C4-2B (cell line): Measurements from ENCODE around the gene MDK.

ENCODE experiments used
- H3K27ac ChIP-seq: fragments of 450-650 bp; 2 replicates; pipeline ENCODE4 v1.5.1; 2017
- ZFX ChIP-seq: fragments of 450-650 bp; IDR thresholded peaks from 2 replicates; pipeline ENCODE4 v1.6.1; 2017
- TF ChIP-seq, protein P1 (sequence below): fragments of 450-650 bp; conservative IDR thresholded peaks from 2 replicates; pipeline ENCODE4 v1.5.1; 2017; ENCODE audit warnings: mild to moderate bottlenecking

MDK gene

GRCh38 chr11:46341454-46341853 lies 40.0 kb upstream of the MDK start:
- no peak overlapping the region; the same call in 1 of the 2 replicates for H3K27ac ChIP-seq
- TF ChIP-seq, protein P1, sequence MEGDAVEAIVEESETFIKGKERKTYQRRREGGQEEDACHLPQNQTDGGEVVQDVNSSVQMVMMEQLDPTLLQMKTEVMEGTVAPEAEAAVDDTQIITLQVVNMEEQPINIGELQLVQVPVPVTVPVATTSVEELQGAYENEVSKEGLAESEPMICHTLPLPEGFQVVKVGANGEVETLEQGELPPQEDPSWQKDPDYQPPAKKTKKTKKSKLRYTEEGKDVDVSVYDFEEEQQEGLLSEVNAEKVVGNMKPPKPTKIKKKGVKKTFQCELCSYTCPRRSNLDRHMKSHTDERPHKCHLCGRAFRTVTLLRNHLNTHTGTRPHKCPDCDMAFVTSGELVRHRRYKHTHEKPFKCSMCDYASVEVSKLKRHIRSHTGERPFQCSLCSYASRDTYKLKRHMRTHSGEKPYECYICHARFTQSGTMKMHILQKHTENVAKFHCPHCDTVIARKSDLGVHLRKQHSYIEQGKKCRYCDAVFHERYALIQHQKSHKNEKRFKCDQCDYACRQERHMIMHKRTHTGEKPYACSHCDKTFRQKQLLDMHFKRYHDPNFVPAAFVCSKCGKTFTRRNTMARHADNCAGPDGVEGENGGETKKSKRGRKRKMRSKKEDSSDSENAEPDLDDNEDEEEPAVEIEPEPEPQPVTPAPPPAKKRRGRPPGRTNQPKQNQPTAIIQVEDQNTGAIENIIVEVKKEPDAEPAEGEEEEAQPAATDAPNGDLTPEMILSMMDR, result no peak
- TF ChIP-seq ZFX, result no peak

DNA sequence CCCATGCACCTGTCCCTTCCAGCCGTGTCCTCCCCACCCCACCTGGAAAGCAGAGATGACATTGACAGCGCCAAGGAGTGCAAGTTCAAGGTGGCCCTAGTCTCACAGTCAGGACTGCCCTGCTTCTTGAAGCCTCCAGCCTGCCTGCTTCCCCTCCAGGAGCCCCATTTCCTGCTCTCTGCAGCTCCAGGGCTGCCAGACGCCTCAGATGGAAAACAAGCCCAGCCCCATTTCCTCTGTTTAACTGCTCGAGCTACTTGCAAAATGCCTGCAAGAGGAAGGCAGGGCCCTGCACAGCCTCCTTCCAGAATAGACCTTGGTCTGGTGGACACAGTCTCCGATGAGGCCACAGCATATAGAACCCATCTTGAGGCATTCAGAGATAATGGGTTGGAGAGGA lies 39.2 kb upstream of the MDK start:
- peak overlapping the region; percentile 11; the same call in 1 of the 2 replicates for H3K27ac ChIP-seq
- TF ChIP-seq, protein P1, result no peak
- TF ChIP-seq ZFX, result no peak

DNA sequence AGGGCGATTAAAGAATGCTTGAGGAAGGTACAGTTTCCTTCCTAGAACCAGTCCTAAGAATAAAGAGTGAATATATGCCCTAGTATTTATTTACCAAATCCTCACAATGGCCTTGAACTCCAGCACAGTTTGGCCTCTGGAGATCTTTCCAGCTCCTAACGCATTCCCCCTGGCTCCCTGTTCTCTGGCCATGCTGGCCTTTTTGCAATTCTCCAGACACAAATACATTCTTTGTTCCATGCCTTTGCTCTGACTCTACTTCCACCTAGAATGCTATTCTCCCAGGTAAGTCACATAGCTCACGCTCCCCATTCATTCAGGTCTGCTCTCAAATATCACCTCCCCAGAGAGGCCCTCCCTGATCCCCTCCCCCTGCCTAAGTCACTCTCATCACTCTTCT lies 37.9 kb upstream of the MDK start:
- H3K27ac ChIP-seq, result no peak overlapping the region

GRCh38 chr11:46345131-46345597 lies 36.3 kb upstream of the MDK start:
- no peak overlapping the region; the same call in 1 of the 2 replicates for H3K27ac ChIP-seq
- no peak for TF ChIP-seq ZFX
- TF ChIP-seq, protein P1, result no peak

More for the DNA sequence above, 37.9 kb upstream of the MDK start:
- TF ChIP-seq, protein P1, result no peak
- TF ChIP-seq ZFX, result no peak

DNA sequence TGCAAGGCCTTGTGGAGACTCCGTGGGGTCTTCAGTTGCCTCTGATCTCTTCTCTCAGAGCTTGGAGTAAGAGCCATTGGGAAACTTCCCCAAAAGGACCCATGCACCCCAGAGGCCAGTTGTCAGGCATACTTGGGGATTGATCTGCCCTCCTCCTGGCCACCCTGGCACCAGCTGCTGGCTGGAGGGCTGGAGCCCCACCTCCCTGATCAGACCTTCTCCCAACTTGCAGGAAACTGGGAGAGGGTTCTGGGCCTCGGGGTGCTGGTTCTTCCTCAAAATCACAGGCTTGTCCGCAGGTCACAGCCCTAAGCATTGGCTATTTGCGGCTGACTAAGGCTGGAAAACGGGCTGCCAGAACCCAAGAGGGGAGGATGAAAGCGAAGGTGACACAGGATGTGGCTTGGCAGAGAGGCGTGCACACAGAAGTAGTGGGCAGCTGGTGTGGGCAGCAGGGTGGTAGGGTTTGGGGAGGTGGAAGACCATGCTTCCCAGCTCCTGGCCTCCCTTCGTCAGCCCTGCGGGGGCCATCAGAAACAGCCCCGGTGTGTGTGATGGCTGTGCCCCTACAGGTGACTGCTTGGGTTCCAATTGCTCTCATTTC lies 35.5 kb upstream of the MDK start:
- no peak overlapping the region for H3K27ac ChIP-seq
- TF ChIP-seq, protein P1, result no peak

- peak within 1 kb of the TSS; percentile 88 for H3K27ac ChIP-seq
- TF ChIP-seq, protein P1, result peak; percentile 100
- no peak for TF ChIP-seq ZFX
Measured at GRCh38 chr11:46346886-46347636, 34.4 kb upstream of the MDK start, which contains the start of gene DGKZ. TSS of gene DGKZ (plus strand) at chr11:46347463. CDS start at chr11:46347660, 197 bp downstream.

GRCh38 chr11:46347637-46348311 lies 33.7 kb upstream of the MDK start:
- H3K27ac ChIP-seq, result peak overlapping the region; percentile 88
- TF ChIP-seq ZFX, result peak; percentile 47; the same call in 1 of the 2 replicates
- TF ChIP-seq, protein P1, result 0 out of 2 replicates have a peak, but pooled peaks have one; percentile 29
